Fibroblast of pulmonary artery (primary cell): ENCODE measurements around the gene PDE9A.

Experiments
- DNase-seq: peaks from one replicate; pipeline ENCODE4 v3.0.0-alpha.2; 2010; ENCODE audit warnings: low read depth
- H3K4me3 ChIP-seq: replicated peaks from 2 replicates; pipeline ENCODE4 v1.5.1; 2011; ENCODE audit warnings: low read depth, mild to moderate bottlenecking, control low read depth, low read length, moderate library complexity
- CTCF ChIP-seq: IDR thresholded peaks from 2 replicates; pipeline ENCODE4 v1.5.1; 2011; ENCODE audit warnings: mild to moderate bottlenecking, control low read depth, low read length, inconsistent platforms; ENCODE audit errors: missing control alignments

PDE9A gene

GRCh38 chr21:42757826-42758655, 104.6 kb downstream of the PDE9A start:
- TF ChIP-seq CTCF, result no peak
- DNase-seq, result no peak
- no peak overlapping the region for H3K4me3 ChIP-seq

- DNase-seq, result no peak
- no peak for TF ChIP-seq CTCF
- no peak overlapping the region for H3K4me3 ChIP-seq
Observed at GRCh38 chr21:42758721-42759593, 105.5 kb downstream of the PDE9A start.

GRCh38 chr21:42759594-42759927, 106.1 kb downstream of the PDE9A start:
- no peak for DNase-seq
- no peak overlapping the region for H3K4me3 ChIP-seq
- no peak for TF ChIP-seq CTCF

- H3K4me3 ChIP-seq, result no peak overlapping the region
- TF ChIP-seq CTCF, result no peak
- no peak for DNase-seq
Observed at GRCh38 chr21:42760361-42760950, 107.0 kb downstream of the PDE9A start.

- no peak for TF ChIP-seq CTCF
- DNase-seq, result no peak
- no peak overlapping the region for H3K4me3 ChIP-seq
Observed at GRCh38 chr21:42760951-42761751, 107.7 kb downstream of the PDE9A start.

- no peak for DNase-seq
- no peak overlapping the region for H3K4me3 ChIP-seq
- no peak for TF ChIP-seq CTCF
Observed at GRCh38 chr21:42761776-42762335, 108.4 kb downstream of the PDE9A start.
